UCSD-AML1 (cell line): Measurements from ENCODE around the gene TTC34.

ENCODE experiments used
- DNase-seq: peaks from one replicate; lab custom pipeline; 2025; ENCODE audit not compliant: unreplicated experiment; lab: John Stamatoyannopoulos, UW

Gene TTC34

DNA sequence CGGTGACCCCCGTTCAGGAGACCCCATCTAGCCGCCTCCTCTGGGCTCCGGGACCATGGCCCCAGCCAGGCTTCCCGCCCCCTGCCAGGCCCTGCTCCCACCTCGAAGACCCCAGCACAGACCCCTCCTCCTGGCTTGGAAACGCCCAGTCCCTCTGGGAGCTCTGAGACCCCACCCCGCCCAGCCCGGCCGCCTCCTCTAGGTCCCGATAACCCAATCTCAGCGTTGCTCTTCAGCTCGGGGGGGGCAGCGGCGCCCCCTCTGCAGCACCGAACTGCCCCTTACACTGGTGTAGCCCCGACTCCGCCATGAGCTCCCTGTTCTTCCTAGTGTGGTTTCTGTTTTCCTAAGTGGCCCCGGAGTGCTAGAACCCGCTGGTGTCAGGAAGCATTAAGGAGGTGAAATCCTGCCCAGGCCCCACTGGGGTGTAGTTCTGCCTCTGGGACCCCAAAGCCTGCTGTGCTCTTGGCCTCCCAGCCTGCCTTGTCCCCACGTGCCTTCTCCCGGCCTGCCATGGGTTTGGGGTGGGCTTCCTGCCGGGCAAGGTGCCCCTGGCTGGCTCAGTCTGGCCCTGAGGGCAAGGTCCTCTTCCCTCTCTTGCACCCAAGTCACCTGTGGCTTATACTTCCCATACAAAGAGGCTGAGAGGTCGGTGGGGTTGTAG lies 157.9 kb downstream of the TTC34 start:
- no peak for DNase-seq

DNA sequence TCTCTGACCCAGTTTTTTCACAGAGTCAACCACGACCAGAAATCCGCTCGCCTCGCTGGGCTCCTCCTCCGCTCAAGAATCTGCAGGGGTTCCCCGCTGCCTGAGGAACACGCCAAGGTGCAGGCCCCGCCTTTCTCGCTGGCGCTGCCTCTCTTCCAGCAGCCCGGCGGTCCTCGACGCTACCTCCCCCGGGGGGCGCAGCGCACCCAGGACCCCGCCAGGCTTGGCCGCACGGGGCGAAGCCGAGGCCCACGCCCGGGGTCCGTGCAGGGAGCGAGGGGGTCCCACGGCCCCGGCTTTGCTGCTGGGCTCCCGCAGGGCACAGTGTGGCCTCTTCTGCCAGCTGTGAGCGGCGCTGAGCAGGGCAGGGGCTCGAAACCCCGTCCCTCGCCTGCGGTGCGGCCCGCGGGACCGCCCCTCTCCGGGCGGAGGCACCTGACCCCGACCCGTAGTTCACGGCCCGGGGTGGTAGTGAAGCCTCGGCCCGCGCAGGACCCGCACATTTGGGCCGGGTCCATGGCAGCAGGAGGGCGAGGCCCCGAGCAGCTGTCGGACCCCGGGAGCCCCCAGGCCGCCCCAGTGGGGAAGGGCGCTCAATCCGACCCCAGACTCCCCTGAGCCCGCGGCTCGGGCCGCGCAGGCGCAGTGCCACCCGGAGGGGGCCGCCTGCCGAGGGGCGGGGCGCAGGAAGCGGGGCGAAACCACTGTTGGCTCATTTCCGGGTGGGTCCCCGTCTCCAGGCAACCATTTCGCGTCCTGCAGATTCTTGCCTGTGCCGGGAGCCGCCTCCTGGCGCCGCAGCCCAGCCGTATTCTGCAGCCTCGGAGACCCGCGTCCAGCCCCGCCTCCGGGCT lies 158.7 kb downstream of the TTC34 start:
- DNase-seq: peak; percentile 91

DNA sequence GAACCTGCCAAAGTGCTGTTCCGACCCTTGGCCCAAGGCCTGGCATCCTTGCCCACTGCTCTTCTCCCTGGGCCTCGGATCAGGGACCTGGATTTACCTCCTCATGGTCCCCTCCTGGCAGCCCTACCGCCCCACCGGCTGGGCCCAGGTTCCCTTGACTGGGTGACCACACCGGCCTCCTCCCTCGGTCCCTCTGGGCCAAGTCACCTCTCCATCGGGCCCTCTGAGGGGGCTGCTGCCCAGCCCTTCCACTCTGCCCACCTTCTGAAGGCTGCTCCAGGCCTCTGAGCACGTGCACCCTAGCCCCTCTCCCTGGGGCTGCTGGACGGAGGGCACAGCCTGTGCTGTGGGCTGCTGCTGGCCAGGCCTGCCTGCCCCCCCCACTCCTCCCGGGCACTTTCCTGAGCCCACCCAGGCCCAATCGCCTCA lies 159.3 kb downstream of the TTC34 start:
- DNase-seq: no peak

DNA sequence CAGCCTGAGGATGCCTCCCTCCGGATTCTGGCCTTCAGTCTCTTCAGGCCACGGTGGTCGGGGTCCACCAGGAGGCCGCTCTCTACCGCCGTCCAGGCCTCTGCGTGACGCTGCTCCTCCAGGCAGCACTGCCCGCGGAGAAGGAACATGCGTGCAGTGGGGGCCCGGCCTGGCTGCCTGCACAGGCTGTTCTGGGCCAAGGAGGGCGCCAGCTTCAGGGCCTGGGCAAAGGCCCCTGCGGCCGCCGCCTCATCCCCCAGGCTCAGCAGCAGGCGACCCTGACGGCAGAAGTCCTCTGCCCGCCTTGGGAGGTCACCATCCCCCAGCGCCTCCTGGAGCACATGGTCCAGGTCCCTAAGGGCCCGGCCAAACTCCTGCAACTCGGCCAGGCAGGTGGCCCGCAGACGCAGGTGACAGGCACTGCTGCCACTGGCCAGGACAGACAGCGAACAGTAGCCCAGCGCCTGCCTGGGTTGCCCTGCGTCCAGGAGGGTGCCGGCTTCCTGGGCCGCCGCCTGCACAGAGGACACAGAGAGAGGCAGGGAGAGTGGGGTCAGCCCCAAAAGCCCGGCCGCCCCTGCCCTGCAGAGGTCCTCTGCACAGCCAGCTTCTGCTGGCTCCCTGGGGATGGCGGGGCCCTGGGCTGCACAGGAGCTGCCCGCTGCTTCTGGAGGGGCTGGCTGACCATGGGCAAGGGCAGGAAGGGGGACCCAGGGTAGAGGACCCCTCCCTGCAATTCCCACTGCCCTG lies 159.9 kb downstream of the TTC34 start:
- no peak for DNase-seq

DNA sequence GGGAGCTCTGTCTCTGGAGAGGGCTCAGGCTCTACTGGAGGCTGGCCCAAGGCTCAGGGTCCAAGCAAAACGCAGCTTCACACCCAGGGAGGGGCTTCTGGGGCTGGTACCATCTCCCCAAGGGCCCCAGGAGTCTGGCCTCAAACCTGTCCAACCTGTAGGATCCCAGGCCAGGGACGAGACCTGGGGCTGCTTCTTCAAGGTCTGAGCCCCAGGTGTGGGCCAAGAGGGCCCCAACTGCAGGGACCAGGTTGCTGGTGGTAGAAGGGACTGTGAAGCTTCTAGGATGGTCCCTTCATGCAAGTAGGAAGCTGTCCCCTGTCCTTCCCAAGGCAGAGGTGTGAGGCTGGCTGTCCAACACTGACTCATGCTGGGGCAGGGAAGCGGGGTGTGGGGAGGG lies 160.9 kb downstream of the TTC34 start:
- no peak for DNase-seq

DNA sequence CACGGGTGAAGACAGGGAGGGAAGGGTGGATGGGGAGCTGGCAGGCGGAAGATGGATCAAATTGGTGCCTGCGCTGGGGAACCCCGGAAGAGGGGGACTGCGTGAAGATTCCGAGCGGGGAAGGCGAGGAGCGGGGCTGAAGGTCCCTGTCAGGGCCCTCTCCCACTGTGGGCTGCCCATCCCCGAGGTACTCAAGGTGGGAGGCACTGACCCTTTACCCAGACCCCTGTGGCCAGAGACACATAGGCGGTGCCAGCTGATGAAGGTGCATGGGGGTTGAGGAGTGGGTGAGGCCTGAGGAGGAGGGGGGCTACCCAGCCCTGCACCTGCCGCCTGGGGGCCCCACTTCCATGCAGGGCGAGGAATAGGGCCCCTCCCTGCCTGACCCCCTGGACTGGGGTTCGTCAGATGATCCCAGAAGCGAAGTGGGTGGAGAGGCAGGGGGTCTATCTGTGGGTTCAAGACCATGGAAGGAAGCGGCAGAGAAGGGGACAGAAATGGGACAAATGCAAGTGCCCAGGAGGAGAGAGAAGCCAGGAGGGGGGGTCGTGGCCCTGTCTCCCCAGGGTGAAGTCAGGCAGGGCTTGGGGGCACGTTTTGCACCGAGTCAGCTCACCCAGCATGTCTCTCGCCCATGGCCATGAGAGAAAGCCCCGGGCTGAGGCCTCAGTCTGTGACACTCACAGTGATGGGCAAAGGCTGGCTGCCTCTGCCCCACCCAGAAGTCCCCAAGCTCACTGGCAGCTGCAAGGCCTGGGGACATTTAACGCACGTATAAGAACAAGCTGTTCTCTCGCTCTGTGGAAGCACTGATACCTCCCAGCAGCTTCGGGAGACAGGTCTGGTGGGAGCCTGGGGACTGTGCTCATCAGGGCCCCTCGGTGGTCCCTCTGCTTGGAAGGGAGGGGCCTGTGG lies 161.6 kb downstream of the TTC34 start:
- no peak for DNase-seq

DNA sequence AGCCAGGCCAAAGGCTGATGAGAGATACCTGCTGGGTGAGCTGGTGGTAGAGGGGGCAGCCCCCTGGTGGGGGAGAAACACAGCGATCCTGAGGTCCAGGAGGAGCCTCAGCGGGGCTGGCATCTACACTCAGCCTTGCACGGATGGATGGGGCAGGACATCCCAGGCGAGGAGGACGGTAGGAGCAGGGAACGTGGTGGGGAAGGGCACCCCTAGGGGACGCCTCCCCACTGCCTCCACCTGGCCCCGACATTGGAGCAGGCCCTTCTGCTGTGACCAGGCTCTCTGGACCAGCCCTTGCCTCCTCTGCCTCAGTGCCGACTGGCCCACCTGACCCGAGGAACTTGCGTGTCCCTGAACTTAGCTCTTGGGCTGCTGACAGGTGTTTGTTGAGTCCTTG lies 162.3 kb downstream of the TTC34 start:
- no peak for DNase-seq

DNA sequence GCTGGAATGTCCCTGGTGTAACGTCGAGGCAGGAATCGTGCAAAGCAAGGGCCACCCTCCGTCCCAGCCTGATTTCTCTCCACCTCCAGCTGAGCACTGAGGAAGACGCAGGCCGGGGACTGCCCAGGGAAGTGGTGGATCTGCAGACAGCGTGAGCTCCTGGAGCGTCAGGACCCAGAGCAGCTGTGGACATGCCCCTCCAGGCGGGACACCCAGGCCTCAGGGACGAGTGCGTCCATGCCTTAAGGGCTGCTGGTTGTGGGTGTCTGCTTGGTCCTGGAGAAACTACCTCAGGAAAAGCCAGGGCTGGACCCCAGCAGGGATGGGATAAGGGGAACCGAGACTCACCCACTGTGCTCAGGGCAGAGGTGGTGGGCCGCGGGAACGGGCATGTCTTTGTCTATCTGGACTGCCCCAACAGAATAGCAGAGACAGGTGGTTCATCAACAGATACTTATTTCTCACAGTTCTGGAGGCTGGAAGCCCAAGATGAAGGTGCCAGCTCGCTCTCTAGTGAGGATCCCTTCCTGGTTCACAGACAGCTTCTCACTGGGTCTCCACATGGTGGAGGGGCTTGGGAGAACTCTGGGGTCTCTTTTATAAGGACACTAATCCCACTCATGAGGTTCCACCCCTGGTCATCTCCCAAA lies 162.9 kb downstream of the TTC34 start:
- no peak for DNase-seq

DNA sequence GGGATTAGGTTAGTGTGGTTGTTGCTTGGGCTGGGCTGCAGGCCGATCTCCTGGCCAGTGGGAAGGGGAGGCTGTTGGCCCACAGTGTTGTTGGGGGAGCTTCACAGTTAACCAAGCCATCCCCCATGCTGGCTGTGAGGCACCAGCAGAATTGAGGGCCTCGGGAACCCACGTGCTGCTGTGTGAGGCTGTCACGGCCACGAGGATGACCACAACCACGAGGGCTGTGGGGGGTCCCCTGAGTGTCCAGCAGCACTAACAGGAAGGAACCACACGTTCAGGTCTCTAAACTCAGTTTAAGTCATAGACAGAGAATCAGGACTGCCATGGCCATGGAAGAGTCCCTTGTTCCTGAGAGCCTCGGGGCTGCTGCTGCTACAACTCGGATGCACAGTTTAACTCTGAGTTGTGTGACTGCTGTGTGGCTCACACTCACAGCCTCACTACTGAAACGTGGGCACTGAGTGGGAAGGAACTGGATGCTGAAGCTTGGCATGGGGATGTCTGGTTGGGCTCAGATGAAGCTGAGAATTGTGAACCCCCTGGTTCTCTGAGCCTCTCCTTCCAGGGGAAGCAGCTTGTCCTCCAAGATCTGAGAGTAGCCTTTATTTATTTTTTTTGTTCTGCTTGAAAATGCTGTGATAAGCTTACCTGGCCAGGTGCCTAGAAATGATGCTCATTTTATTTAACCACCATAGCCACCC lies 163.9 kb downstream of the TTC34 start:
- no peak for DNase-seq

DNA sequence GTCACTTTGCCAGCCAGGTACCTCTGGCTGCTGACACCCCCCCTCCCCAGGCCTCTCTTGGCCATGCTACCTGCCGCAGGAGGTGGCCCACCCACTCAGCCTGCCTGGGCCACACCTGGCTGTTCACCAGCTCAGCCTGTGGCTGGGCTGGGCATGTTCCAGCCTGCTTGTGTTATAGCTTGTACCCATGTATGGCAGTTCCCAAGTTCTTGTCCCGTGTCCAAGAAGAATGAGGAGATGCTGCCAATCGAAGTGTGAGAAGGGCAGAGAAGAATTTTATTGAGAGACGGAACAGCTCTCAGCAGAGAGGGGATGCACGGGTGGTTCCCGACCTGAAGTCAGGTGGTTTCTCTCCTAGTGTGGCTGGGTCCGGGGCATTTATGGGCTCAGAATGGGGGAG lies 164.8 kb downstream of the TTC34 start:
- no peak for DNase-seq

DNA sequence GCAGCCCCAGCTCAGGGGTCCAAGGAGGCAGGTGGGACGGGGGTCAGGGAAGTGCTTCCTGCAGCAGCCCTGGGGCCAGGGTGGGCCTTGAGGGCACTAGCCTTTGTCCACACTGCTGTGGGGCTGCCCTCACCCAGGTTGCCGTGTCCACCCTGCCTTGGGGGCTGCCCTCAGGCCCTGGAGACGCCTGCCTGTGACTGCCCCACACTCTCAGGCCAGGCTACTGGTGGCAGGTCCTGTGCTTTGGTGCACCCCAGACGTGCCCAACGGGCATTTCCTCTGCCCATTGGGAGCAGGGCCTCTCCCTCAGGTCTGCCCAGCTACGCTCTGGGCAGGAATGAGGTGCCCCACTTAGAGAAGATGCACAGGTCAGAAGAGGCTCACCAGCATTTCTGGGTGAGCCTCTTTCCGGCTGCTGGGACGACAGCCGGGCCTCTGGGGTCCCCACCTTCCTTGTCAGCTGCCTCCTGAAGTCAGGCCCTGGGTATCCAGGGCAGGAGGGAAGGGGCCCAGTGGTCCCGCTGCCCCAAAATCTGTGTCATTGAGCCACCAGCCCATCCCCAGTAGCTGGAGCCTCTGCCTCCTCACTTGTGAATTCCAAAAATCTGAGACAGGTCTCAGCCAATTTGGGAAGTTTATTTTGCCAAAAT lies 166.0 kb downstream of the TTC34 start:
- DNase-seq: no peak

DNA sequence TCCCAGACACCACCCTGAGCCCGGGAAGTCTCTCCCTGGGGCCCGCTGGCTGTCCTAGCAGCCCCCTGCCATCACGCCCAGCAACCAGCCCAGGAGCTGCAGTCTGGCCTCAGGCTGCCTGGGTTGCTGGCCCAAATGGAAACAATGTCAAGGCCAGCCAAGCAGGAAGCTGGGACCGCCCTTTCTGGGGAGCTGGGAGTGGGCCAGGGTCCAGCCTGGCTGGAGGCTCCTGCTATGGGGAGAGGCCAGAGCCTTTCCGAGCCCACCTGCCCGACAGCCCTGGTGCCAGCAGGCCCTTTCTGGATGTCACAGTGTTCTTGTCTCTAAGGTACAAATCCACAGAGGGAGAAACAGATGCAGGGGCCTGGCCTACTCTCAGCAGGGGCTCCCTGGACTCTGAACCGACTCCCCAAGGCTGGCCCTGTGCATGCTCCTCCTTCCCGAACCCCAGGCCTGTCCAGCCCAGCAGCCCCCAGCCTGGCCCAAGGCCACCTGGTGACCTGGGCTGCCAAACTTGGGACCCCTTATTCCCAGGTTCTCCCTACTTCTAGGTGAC lies 167.5 kb downstream of the TTC34 start:
- DNase-seq: no peak

DNA sequence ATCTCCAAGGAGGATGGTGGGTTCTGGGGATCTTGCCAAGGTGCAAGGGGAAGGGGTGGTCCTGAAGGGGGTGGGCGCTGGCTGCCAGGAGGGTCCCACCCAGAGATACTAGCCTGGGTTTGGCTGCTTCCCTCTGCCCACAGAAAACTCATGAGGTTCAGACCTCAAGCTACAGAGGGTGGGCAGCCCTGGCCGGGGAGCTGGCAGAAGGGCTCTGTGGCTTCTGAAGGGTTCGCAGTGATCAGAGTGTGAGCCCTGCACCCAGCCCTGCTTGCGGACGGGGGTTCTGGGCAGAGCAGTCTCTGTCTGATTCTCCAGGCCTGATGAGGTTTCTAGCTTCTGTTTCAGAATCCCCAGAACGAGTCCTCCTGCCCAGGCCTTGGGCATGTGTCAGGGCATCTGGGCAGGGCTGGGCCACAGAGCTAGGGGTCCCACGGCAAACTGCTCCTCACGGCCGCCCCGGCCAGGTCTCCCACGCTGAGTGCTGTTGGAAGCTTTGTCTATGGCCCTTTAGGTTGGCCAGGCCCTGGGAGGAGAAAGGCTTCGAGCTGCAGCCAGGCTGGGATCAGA lies 168.0 kb downstream of the TTC34 start:
- DNase-seq: no peak

DNA sequence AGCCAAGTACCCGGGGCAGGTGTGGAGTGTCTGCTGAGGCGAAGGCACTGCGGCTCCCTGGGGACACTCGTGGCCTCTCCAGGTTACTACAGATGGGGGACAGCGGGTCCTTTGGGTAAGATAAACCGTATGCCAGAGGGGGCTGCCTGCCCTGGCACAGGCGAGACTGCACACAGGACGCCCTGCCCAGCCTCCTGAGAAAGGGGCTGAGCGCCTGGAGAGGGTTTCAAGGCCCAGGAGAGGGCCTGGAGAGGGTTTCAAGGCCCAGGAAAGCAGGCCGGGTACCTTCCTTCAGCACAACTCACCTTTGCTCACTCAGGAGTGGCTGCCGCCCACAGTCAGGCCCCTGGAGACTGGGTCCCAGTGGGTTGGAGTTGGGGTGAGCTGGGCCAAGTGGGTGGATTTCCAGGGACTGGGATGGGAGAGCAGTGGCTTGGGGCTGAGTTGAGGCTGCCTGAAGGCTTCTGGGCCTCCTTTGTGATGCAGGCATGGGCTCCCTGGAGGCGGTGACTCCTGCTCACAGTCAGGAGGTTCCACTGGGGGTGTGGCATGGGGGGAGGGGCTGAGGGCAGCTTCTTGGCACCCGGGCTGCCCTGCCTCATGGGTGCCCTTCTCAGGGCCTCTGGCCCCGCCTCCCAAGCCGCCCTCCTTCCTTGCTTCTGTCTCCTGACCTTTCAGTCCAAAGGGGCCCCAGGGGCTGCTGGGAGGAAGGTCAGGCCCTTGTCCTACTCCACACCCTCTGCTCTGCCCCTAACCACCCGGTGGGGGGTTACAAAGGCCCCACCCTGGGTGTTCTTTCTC lies 168.7 kb downstream of the TTC34 start, which contains the start of gene MMEL1:
Gene MMEL1, minus strand, starts transcription at position 456 of the 801 bp plus-strand sequence. CDS start 3,532 bp downstream, outside the sequence.
- no peak for DNase-seq

DNA sequence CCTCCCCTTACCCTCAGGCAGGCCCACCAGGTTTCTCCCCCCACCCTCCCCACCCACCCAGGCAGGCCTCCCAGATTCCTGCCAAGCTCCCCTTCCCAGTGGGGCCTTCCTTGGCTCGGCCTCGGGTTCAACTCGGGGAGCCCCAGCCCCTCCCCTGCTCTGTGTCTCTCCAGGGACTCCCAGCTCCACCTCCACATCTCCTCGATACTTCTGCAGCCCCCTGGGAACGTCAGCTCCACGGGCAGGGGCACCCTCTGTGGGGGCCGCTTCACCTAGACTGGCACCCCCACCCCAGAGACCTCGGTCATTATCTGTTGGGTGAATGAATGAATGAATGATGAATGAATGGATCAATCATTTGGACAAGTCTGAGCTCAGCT lies 169.5 kb downstream of the TTC34 start:
- DNase-seq: no peak

DNA sequence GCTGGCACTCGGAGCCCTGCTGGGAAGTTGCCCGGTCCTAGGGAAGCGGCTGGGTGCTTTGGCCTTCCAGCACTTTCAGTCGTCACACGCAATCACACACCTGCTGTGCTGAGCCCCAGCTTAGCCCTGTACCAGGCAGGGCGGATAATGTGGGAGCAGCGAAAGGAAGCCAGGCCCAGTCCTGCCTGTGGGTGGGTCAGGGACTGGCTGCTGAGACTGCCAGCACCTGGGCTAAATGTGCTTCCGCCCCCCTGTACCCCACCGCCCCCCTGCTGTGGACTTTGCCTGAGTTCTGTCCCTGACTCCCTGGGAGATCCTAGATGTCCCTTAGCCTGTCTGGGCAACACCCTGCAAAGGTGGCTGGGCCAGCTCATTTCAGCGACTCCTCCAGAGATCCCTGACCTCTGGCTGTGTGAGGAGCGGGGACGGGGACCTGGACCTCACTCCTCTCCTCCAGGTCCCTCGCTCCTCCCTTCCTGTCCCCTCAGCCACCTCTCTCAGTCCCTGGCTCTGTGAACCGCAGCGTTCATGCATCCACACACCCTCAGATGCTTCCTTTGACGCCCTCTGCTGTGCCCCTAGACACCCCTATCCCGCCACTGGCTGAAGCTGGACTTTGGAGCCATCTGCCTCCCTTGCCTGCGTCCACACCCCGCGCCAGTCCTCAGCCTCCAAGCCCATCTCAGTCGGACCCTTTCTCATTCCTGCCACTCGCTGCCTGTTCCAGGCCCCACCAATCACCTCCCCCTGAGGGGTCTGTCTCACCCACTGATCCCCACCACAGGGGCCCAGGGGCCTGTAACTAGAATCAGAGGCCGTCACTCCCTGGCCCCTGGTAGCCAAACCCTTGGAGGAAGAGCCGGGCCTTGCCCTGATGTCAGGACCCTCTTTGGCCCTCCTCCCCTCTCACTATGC lies 170.1 kb downstream of the TTC34 start:
- DNase-seq: no peak
